Body of pancreas (tissue), 4 donors: ENCODE results near the gene VWA2.

Experiments used
- CTCF ChIP-seq, 7 experiments: fragments of 450-650 bp in 4 of 7; fragments of 200-600 bp in 3 of 7; sonication (generic) in 3 of 7; IDR thresholded peaks; one replicate each; pipeline ENCODE4 v1.5.1; 2016 to 2019; ENCODE audit warnings: antibody characterized with exemption in 7 of 7
- POLR2A ChIP-seq, 3 donors: fragments of 450-650 bp; IDR thresholded peaks; one replicate each; pipeline ENCODE4 v1.6.1; 2016; ENCODE audit warnings: antibody characterized with exemption in 3 of 3, mild to moderate bottlenecking in 2 of 3

- no peak for TF ChIP-seq CTCF (IDR thresholded peaks at IDR 0.05)
- no peak for TF ChIP-seq POLR2A (IDR thresholded peaks at IDR 0.05)
These were observed 49.4 kb upstream of the VWA2 start for GRCh38 chr10:114189700-114190099.
